ENCODE measurements around the gene TTLL11.

Gene TTLL11

DNA sequence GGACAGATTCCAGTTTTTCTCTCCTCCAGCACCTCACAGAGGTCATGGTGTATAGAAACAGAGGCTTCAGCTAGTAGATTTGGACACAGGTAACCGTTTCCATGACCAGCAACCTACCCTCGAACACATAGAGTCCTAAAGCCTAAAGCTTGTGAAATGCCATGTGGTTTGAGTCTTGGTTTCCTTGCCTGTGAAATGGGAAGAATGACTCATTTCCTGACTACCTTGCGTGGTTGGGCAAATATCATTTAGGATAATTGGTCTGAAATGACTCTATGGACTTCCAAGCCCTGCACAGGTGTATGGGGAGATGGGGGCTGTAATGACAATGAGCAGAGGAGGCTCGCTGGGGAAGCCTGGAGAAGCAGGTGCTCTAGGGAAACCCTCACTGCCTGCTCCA lies 134.6 kb downstream of the TTLL11 start:
- no peak for DNase-seq

DNA sequence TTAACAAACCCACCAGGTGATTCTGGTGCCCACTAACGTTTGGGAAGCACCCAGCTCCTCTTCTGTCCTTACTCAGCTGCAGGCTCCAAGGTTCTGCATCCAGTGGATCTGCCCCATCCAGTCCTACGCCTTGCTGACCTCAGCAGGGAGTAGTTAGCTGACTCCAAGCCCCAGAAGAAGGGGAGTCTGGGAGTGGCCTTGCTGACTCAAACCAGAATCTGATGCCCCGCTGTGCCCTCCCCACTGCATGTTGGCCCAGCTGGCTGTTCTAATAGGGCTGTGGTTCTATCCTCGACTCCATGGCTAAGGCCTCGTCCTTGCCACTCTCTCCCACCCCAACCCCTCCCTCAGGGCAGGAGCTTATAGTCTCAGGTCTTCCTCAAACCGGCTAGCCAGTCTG lies 136.3 kb downstream of the TTLL11 start:
- no peak for DNase-seq

DNA sequence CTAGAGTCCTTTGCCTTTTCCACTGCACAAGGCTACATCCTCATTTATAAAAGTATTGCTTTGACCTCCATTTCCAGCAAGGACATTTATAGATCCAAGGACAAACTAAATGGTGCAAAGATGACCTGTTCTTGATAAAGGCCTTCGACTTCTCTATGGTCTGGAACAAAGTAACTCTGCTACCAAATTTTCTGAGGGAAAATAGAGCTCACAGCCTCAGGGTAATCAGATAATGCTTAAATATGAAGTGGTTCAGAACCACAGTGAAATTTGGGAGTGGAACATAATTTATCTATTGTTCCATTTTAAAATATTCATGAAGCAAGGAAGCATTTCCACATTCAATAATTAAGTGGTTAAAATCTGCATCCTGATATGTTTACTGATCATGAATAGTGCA lies 137.5 kb downstream of the TTLL11 start:
- DNase-seq, result no peak

DNA sequence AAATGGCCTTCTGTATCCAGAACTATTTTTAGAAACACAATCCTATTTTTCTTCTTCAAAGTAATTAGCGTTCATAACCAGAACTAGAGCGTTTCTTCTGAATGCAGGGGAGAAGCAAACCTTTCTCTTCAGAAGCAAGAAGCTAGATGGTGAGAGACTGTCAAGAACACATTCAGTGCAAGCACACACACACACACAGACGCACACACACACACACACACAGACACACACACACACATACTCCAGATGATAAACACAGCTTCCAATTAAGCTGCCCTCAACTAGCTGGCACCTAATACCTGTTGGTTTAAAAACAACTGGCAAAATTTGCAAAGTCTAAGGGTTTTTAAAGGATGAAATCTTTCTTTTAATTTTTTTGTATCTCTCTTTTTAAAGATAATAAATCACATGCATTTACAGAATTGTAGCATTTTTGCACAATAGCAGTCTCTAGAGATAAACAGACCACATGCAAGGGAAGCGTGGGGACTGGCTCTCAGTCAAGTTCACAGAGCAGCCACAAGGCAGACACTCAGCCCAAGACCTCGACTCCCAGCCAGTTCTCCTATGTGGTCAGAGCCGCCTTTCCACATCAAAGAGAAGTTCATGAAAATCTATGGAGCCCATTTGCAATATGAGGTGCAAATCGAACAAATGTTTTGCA lies 138.5 kb downstream of the TTLL11 start:
- DNase-seq, result no peak

DNA sequence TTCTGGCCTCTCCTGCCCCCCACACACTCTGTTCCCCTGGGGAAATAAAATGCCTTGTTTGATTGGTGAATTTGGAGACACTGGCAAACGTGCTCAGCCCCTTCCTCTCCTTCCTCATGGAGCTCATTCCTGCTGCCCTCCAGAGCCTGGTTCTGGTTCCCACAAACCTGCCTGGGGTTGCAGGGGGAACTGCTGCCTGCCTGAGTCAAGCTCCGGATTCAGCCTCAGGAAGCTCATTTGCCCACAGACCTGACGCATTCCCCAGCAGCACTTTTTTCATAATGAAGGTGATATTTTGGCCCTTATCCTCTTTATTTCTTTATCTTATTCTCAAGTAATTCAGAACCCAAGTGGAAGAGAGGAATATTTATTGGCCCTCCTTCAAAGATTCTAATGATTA lies 140.5 kb downstream of the TTLL11 start:
- no peak for DNase-seq

DNA sequence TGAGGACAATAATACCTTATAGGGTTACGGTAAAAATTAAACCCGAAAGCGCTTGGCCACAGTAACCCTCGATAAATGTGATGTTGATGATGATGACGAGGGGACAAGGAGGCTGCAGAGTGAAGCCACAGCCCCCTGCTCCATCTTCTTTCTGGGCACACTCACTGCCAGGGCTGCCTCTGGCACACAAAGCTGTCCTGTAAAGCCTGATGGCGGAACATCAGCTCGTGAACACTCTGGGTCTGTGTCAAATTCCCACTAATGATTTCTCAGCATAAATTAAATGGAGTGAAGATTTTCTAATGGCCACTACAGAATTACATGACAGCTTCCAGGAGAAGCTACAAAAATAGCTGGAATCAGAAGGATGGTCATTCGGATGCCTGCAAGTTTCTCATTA lies 142.2 kb downstream of the TTLL11 start:
- no peak for DNase-seq

DNA sequence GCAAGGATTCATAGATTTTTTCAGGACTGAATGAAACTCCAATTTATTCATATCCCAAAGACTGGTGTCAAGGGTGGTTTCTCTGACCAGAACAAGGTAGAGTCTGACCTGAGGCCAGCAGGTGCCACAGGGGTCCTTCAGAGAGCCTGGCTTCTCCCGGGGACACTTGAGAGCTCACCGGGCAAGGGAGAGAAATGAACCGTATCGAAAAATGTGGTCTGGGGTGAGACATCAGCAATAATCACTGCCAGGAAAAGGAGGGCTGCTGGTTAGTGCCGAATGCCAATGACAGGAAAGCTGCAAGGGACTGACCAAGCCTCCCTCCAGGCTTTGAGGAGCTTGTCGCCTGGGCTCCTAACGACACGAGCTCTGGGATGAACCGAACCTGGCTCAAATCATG lies 142.7 kb downstream of the TTLL11 start:
- no peak for DNase-seq

DNA sequence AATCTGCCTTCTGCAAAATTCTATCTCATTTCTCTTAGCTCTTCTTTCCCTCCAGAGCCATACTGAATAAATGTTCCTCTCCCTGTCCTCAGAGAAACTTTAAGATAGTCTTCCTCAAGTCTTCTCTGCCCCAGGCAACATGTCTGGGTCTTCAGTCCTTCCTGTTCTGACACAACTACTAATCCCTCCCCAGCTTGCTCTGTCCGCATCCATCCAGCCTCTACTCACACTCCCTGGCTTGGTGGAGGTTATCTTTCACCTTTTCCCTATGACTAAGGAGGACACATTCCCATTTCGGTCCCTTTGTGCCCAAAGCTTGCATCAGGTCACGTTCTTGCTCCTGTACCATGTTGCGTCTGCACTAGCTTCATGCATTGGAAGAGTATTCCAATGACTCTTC lies 143.3 kb downstream of the TTLL11 start:
- DNase-seq, result no peak

DNA sequence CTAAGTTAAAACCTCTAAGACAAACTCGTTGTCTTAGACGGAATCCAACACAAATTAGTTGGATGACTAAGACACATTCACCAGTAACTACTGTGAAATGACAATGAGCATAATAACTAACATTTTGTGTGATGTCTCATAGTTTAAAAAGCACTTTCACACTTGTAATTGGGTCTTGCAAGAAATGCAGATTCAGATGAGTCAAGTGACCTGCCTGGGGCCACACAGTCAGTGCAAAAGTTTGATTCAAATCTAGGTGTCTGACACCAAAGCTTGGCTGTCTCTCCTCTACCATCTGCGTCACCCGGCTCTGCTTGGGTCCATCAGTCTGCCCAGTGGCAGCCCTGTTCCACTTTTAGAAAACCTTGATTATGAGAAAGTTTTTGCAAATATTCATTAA lies 143.7 kb downstream of the TTLL11 start:
- no peak for DNase-seq

DNA sequence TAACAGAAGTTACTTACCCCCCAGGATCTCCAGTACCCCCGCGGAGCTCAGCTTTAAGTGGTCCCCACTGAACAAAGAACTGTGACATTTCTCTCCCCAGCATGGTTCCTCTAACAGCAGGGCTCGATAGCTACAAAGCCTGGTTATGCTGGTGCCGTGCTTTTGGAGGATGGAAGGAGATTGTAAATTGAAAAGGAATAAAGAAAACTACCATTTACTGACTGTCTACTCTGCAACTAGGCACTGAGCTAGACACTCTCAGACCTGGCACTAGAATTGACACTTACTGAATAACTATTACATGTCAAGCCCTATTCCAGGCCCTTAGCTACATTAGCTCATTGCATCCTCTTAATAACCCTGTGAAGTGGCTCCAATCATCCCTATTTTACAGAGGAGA lies 145.3 kb downstream of the TTLL11 start:
- no peak for DNase-seq

DNA sequence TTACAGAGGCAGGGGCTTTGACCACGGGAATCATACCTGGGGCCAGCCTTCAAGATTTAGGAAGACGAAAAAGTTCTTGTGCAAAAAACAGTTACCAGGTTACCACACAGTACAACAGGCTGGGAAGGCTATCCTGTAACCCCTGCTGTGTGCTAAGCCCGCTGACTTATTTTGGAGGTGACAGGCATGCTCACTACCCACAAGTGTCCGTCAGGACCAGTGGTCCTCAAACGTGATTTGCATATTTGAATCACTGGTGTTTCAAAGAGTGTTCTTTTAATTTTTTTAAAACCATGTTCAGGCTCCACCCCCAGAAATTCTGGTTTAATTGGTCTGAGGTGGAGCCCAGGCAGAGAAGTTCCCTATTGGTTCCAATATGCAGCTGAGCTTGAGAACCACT lies 146.6 kb downstream of the TTLL11 start:
- DNase-seq, result no peak

DNA sequence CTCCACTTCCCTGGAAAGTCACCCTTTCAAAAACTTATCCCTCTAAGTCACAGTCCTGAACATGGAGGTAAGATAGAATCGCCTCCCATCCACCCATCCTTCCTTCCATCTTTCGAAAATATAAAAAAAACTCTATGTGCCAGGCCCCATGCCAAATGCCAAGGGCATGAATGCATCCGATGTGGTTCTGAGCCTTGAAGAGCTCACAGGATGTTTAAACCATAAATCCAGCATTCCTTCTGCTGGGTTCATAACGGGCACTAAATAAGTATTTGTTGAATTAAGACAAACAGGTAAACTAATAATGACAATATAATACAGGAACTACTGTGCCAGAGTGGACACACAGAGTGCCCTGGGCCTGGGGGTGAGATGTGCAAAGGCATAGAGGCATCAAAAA lies 147.3 kb downstream of the TTLL11 start:
- no peak for DNase-seq

DNA sequence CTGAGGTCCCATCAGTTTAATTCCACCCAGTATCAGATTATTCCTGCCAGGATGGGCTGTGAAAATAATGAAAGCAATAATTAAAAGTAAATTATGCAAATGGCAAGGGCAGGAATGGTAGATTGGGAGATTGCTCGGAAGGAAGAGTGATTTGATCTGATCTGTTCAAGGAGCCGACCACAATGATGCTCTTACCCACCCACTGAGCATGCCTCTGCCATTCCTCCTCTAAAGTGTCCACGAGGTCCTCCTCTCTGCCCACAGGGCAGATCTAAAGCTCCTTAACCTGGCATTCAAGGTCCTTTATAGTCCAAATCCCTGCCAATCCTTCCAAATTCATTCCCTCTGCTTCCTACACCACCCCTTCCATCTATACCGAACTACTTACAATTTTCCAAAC lies 147.8 kb downstream of the TTLL11 start:
- no peak for DNase-seq

DNA sequence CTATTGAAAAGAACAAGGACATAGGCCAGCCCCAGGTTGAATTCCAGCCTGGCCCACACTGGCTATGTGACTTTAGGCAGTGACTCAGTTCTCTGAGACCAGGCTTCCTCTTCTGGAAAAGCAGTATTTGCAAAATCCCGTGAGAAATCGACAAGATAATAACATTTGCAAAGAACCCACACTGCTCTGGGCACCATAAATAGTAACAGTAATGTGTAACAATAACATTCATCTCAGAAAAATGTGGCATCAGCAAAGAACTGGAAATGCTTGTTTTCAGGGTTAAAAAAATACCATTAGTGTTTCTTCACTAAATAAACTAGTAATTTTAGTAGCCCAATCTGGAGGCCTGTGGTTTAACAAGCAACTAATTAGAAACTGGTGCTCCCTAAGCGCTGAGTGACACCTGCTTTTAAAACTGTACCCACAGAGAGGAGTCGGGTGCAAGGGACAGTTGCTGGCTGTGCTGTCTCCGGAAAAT lies 148.4 kb downstream of the TTLL11 start:
- DNase-seq, result no peak

DNA sequence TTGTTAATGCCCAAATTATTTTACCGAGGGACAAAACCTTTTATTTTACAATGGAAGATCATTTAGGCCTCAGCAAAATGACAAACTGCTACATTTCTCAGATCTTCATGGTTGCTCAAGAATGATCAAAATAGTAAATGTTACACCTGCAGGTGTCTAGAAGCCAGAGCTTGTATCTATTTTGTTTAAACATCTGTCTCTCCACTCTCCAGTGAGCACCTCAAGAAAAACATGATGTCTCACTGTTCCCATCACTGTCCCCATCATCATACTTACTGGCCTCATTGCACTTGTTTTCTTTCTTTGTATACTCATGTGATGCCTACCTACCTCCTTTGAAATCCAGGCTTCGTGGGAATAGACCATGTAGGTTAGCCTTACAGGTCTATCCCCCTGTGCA lies 149.6 kb downstream of the TTLL11 start:
- no peak for DNase-seq

DNA sequence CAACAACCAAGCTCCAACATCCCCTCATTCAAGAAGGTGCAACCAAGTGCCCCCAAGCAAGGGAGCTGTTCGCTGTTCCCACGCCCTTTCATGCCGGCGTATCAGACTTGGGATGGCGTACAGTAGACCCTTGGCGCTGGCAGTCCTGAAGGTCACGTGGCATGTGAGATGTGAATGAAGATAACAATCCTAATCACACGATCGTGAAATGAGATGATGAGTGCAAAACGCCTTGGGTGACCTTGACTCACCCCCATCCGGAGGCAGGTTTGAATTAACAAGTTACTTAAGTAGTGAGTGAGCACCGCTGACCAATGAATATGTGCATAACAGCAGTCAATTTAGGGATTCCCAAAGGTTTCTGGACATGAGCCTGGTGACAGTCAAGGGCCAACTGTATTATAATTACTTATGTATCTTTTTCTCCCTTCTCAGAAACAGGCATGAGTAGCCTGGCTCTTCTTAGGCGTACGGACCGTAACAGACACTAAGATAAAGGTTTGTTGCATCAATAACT lies 150.2 kb downstream of the TTLL11 start:
- no peak for DNase-seq

DNA sequence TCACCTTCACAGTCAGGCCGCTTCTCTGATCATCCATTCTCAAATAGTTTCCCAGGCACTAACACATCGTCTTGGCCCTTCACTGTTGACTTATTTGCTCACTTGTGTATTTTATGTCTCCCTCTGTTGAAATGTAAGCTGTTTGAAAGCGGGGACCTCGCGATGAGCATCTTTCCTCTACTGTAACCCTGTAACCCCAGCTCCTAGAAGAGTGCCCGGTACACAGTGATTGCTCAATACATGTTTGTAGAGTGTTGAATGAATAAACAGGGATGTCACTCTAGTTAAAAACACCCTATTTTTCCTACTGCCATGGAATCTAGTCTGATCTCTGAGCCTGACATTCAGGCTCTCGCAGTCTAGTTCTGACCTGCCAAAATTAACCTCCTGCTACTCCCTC lies 150.8 kb downstream of the TTLL11 start:
- no peak for DNase-seq

DNA sequence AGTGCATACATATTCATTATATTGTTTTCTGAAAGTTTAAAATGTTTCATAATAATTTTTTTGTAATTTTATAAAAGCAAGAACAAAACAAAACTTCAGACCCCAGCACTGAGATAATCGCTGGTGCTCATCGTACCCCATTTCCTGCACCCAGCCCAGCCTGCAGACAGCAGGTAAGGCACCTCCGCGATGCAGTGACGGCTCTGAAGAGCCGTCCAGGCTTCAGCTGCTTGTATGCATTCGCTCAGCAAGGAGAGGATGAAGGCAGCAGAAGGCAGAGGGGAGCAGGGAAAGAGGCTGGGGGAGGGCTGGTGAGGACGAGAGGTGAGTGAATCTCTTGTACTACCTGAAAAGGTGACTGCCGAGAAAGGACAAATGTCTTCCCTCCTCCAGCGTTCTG lies 153.5 kb downstream of the TTLL11 start:
- DNase-seq, result no peak

DNA sequence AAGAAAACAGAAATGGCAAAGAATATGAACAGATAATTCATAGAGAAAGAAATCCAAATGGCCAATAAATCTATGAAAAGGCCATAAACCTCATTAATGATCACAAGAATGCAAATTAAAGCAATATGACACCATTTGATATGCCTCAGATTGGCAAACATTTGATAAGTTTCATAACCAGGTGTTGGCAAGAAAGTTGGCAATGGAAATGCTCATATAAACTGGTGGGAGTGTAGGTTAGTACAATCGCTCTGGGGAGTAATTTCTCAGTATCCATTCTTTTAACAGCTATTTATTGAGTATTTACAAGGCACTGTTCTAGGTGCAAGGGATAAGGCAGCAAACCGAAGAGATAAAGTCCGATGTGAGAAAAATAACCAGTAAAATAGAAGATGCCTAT lies 154.5 kb downstream of the TTLL11 start:
- no peak for DNase-seq

DNA sequence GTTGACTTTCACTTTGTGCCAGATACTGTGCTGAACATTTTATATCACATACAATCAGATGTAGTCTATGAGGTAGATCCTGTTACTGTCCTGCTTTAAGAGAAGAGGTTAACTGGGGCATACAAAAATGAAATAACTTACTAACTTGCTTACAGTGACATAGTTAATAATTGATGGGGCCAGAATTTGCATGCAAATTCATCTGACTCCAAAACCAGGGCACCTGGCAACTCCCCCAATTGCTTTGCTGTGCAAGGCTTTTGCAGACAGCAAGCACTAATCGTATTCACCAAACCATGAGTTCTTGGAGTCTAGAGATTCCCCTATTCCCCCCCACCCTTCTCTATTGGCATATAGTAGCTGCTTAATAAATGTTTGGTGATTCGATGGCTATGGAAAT lies 155.9 kb downstream of the TTLL11 start:
- DNase-seq, result no peak

DNA sequence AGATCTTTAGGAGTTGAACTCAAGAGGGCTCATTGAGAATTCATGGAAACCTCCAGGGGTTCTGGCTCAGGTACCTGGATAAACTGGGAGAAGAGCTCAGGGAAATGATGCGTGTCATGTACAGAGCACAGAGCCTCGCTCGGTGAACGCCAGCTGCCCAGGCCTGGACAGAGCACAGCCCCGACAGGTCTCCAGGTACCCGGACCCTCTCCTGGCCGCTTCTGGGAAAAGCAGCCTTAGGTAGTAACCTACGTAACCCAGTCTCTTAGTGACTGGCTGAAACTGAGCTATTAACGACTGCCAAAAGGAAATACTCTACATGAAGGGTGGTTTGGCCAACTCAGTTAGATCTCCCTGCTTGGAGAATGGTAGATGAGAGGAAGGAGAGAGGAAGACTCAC lies 157.4 kb downstream of the TTLL11 start:
- DNase-seq, result no peak

DNA sequence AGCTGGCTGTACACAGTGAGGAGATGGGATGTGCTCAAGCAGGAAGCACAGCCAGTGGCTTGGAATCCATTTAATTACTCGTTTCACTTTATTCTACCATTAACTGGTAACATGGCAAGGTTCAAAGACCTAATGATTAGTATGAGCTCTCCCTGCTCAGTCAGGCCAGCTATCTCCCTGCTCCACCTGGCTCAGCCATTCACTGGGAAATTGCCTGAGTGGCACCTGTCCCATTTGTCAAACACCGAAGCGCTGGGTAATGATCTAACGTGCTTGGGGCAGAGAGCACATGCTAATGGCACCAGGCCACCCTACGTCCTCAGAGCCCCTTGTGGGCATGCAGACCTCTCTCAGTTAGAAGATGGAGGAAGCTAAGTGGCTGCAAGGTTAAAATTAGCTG lies 162.2 kb downstream of the TTLL11 start:
- no peak for DNase-seq

DNA sequence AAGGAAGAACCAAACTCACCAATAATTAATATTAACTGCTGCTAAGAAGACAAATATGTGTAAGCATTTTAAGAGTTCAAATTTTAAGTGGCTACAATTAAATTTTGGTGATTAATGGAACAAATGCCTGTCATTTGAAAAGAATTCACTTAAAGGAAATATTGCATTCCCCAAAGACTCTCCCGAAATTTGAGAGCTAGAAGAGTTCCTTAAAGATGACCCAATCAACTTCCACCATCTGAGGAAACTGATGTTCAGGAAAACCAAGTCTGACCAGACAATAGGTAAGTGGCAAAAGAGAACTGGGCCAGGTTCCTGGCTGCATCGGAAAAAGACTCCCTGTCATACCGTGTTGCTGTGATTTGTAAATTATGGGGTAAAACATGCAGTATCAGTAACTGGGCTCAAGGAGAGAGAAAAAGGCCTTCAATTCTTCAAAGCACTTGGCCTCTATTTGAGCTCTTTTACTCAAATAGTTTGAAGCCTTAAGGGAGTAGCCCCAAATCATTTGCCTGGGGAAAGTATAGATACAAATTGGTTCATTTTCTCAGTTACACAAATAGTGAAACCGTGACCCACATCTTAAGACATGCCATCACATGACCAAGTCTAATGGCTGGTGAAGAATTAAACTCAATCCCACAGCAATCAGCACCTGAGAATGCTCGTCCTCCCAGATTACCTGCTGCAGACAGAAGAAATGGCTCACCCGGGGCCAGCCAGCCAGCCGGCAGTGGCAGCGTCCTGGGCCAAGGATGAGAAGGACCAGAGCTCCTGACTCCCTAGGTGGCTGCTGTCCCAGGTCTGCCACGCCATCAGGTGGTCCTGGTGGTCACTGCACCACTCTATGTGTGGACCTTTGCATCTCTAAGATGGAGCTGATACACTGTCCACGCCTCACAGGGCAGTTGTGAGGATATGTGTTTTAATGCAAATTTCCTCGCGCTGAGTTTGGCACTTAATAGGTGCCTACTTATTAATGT lies 162.9 kb downstream of the TTLL11 start:
- no peak for DNase-seq

DNA sequence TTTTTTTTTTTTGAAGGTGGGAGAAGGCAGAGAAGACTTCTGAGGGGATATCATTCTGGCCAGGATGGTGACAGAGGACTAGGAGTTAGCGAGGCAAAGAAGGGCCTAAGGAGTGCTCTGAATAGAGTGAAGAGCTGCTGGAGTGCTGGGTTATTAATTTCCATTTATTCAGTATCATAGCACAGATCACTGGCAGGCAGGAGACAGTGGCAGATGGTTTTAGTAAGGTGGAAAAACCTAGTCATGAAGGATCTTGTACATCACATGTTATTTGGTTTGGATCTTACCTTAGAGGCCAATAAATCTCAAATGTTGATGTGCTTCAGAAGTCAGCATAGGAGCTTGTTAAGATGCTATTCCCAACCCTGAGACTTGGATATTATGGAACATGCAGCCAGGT lies 165.5 kb downstream of the TTLL11 start:
- DNase-seq, result no peak
